ENCODE results near the gene NUDT8.

DNA sequence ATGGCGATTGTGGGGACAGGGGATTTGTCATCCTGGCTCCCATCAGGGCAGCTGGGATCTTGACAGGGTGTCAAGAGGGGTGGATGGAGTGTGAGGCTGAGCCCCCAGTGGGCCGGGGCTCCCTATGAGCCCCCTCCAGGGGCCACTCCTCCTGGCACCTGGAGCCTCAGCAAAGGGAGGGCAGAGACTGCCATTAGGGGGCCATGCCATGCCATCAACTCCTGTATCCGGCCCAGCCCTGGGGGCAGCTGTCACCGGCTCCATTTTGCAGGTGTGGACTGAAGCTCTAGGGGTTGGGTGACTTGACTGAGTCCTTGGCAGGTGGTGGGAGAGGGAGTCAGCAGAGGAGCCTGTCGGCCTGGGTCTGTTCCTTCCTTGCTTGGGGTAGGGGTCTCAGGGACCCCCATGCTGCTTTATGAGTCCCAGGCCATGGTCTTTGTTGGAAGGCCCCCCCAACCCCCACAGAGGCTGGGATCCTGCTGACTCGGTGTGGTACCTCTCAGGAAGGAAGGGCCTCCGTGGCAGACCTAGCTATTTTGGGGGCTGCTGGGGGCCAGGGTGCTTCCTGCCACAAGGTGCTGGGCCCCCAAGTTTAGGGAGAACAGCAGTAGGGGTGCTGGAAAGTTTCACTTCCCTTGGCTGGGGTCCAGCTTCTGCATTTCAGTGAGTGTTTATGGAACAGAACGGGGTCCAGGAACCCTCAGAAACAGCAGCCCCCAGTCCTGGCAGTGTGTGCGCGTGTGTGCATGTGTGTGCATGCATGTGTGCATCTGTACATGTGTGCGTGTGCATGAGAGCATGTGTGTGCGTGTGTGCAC, 19.3 kb upstream of the NUDT8 start:
- TF ChIP-seq, protein P1, sequence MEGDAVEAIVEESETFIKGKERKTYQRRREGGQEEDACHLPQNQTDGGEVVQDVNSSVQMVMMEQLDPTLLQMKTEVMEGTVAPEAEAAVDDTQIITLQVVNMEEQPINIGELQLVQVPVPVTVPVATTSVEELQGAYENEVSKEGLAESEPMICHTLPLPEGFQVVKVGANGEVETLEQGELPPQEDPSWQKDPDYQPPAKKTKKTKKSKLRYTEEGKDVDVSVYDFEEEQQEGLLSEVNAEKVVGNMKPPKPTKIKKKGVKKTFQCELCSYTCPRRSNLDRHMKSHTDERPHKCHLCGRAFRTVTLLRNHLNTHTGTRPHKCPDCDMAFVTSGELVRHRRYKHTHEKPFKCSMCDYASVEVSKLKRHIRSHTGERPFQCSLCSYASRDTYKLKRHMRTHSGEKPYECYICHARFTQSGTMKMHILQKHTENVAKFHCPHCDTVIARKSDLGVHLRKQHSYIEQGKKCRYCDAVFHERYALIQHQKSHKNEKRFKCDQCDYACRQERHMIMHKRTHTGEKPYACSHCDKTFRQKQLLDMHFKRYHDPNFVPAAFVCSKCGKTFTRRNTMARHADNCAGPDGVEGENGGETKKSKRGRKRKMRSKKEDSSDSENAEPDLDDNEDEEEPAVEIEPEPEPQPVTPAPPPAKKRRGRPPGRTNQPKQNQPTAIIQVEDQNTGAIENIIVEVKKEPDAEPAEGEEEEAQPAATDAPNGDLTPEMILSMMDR (IDR thresholded peaks at IDR 0.05) = no peak
- no peak for TF ChIP-seq POLR2A (IDR thresholded peaks at IDR 0.05)

Measured in adrenal gland (tissue), 5 donors.